WTC11 (cell line): ENCODE measurements around the gene KRTAP9-6. TPM values are rescaled to one million over a fixed set of nuclear protein-coding genes. Genes with fewer than 3 reads are reported as not detected.

ENCODE experiments used
- ATAC-seq: fragments of 200-7000 bp; cut with Tn5 transposase; 2 replicates; pipeline ENCODE4 v1.10.0; 2021; ENCODE audit warnings: mild to moderate bottlenecking, moderate library complexity
- Bru-seq: library from RNA; stranded (reverse); fragments of 400-500 nt; gene quantifications from one replicate; lab custom pipeline; 2021; lab: Mats Ljungman, UMichigan
- CTCF ChIA-PET: fragments of 300-600 bp; sonication (Branson Sonifier 250); formaldehyde crosslinking; loops from one replicate; lab custom pipeline; 2021; ENCODE audit warnings: antibody characterized with exemption; lab: Charles Lee
- POLR2A ChIA-PET: fragments of 350-600 bp; sonication (Branson Sonifier 250); formaldehyde crosslinking; loops from one replicate; lab custom pipeline; 2021; ENCODE audit warnings: antibody characterized with exemption; lab: Charles Lee
- DNase-seq: peaks from one replicate; pipeline ENCODE4 v3.0.0; 2021; ENCODE audit warnings: low spot score
- H3K27ac Mint-ChIP-seq: 2 replicates; pipeline ENCODE4 v1.8.0; 2021; ENCODE audit warnings: mixed read lengths
- H3K27me3 Mint-ChIP-seq: 2 replicates; pipeline ENCODE4 v1.8.0; 2021; ENCODE audit warnings: low read depth, mild to moderate bottlenecking, moderate library complexity, mixed read lengths
- H3K36me3 Mint-ChIP-seq: 2 replicates; pipeline ENCODE4 v1.8.0; 2021; ENCODE audit warnings: mixed read lengths
- H3K4me1 Mint-ChIP-seq: 2 replicates; pipeline ENCODE4 v1.8.0; 2022; ENCODE audit warnings: mixed read lengths
- H3K4me3 Mint-ChIP-seq: 2 replicates; pipeline ENCODE4 v1.8.0; 2021; ENCODE audit warnings: mild to moderate bottlenecking, moderate library complexity, mixed read lengths
- H3K9me3 Mint-ChIP-seq: 2 replicates; pipeline ENCODE4 v1.8.0; 2021; ENCODE audit warnings: mixed read lengths
- AFF4 ChIP-seq: sonication (generic); formaldehyde crosslinking; IDR thresholded peaks from 2 replicates; pipeline ENCODE4 v1.8.1; 2023; ENCODE audit warnings: mild to moderate bottlenecking, missing genetic modification reagents, borderline replicate concordance
- ATF2 ChIP-seq: sonication (generic); formaldehyde crosslinking; IDR thresholded peaks from 2 replicates; pipeline ENCODE4 v1.8.1; 2022; ENCODE audit warnings: low read depth, missing genetic modification reagents, borderline replicate concordance
- CREM ChIP-seq: sonication (generic); formaldehyde crosslinking; IDR thresholded peaks from 2 replicates; pipeline ENCODE4 v1.8.1; 2022; ENCODE audit warnings: mild to moderate bottlenecking, missing genetic modification reagents, moderate library complexity
- CTCF ChIP-seq: fragments of 200-600 bp; IDR thresholded peaks from 2 replicates; pipeline ENCODE4 v1.8.0; 2022; ENCODE audit warnings: antibody characterized with exemption
- KAT7 ChIP-seq: sonication (generic); formaldehyde crosslinking; IDR thresholded peaks from 2 replicates; pipeline ENCODE4 v1.8.1; 2023; ENCODE audit warnings: missing genetic modification reagents, mild to moderate bottlenecking, borderline replicate concordance
- NFE2L1 ChIP-seq: sonication (generic); formaldehyde crosslinking; IDR thresholded peaks from 2 replicates; pipeline ENCODE4 v1.8.1; 2023; ENCODE audit warnings: missing genetic modification reagents
- SOX15 ChIP-seq: fragments of 250-450 bp; sonication (Bioruptor Pico); IDR thresholded peaks from 2 replicates; pipeline ENCODE4 v1.9.0; 2021; ENCODE audit warnings: mild to moderate bottlenecking
- TP53 ChIP-seq: sonication (generic); formaldehyde crosslinking; IDR thresholded peaks from 2 replicates; pipeline ENCODE4 v1.8.1; 2023; ENCODE audit warnings: mild to moderate bottlenecking, missing genetic modification reagents
- ZNF121 ChIP-seq: sonication (generic); formaldehyde crosslinking; IDR thresholded peaks from 2 replicates; pipeline ENCODE4 v1.8.0; 2023; ENCODE audit warnings: missing genetic modification reagents
- ZNF317 ChIP-seq: sonication (generic); formaldehyde crosslinking; IDR thresholded peaks from 2 replicates; pipeline ENCODE4 v1.8.1; 2023; ENCODE audit warnings: low read depth, mild to moderate bottlenecking, moderate library complexity, missing genetic modification reagents, borderline replicate concordance
- ZNF532 ChIP-seq: fragments of 250-450 bp; sonication (Bioruptor Pico); IDR thresholded peaks from 2 replicates; pipeline ENCODE4 v1.9.0; 2021; ENCODE audit warnings: mild to moderate bottlenecking, borderline replicate concordance
- long read RNA-seq, 3 experiments: library from RNA in 1 of 3; library from capped mRNA in 1 of 3; library from polyadenylated mRNA in 1 of 3; unstranded in 2 of 3; stranded (forward) in 1 of 3; transcript quantifications; one replicate each; pipeline ENCODE4 v2.0.0, GENCODE V29; 2021
- total RNA-seq: library from RNA; stranded (reverse); gene quantifications from 3 replicates; pipeline ENCODE4 v1.2.3, GENCODE V29; 2021
- TF ChIP-seq, protein P1 (sequence below): fragments of 250-450 bp; sonication (Bioruptor Pico); IDR thresholded peaks from 2 replicates; pipeline ENCODE4 v1.9.0; 2021; ENCODE audit warnings: mild to moderate bottlenecking
- TF ChIP-seq, protein P2 (sequence below): sonication (generic); formaldehyde crosslinking; IDR thresholded peaks from 2 replicates; pipeline ENCODE4 v1.8.1; 2022; ENCODE audit warnings: mild to moderate bottlenecking, moderate library complexity, missing genetic modification reagents

Gene KRTAP9-6
- total RNA-seq = not detected in 3 replicates
- Bru-seq, nascent RNA = not detected
- long read RNA-seq, experiment 1 = 0 reads
- long read RNA-seq, experiment 2 = 0 reads
- long read RNA-seq, experiment 3 = 0 reads

GRCh38 chr17:41265078-41265477 lies at the start of gene KRTAP9-6:
TSS of gene KRTAP9-6 (plus strand) at chr17:41265378. CDS start at chr17:41265378, 0 bp downstream.
- H3K9me3 Mint-ChIP-seq = no peaks in the 10 kb centered on the region
- POLR2A ChIA-PET = no interaction called here
- no peaks in the 10 kb centered on the region for H3K4me1 Mint-ChIP-seq
- no peak for TF ChIP-seq ZNF121
- TF ChIP-seq, protein P1, sequence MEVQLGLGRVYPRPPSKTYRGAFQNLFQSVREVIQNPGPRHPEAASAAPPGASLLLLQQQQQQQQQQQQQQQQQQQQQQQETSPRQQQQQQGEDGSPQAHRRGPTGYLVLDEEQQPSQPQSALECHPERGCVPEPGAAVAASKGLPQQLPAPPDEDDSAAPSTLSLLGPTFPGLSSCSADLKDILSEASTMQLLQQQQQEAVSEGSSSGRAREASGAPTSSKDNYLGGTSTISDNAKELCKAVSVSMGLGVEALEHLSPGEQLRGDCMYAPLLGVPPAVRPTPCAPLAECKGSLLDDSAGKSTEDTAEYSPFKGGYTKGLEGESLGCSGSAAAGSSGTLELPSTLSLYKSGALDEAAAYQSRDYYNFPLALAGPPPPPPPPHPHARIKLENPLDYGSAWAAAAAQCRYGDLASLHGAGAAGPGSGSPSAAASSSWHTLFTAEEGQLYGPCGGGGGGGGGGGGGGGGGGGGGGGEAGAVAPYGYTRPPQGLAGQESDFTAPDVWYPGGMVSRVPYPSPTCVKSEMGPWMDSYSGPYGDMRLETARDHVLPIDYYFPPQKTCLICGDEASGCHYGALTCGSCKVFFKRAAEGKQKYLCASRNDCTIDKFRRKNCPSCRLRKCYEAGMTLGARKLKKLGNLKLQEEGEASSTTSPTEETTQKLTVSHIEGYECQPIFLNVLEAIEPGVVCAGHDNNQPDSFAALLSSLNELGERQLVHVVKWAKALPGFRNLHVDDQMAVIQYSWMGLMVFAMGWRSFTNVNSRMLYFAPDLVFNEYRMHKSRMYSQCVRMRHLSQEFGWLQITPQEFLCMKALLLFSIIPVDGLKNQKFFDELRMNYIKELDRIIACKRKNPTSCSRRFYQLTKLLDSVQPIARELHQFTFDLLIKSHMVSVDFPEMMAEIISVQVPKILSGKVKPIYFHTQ (CRISPR knock-in tag) = no peak
- TF ChIP-seq, all 79 proteins: peak for 0
- Mint-ChIP-seq H3K27ac (no peak within 1 kb of the TSS), H3K36me3 (no peaks in the 10 kb centered on the region), H3K27me3 (peaks cover 4% of the 10 kb centered on the region; the same call in 1 of the 2 replicates), H3K4me3 (no peak within 1 kb of the TSS)
- DNase-seq (no peak), ATAC-seq (no peak)
- CTCF ChIA-PET = no interaction called here

- no peaks in the 10 kb centered on the region for H3K4me1 Mint-ChIP-seq
- ChIA-PET POLR2A (no interaction called here), CTCF (no interaction called here)
- H3K27ac Mint-ChIP-seq = no peak overlapping the region
- peaks cover 13% of the 10 kb centered on the region for H3K9me3 Mint-ChIP-seq
- H3K27me3 Mint-ChIP-seq = no peaks in the 10 kb centered on the region; the same call in 1 of the 2 replicates
- no peak overlapping the region for H3K4me3 Mint-ChIP-seq
- no peaks in the 10 kb centered on the region for H3K36me3 Mint-ChIP-seq
- ATAC-seq (no peak), DNase-seq (no peak)
- TF ChIP-seq ZNF532 (no peak), ZNF317 (no peak), NFE2L1 (CRISPR knock-in tag) (no peak), ATF2 (CRISPR knock-in tag) (no peak), TP53 (no peak), CREM (no peak), CTCF (no peak), SOX15 (CRISPR knock-in tag) (no peak), KAT7 (no peak), AFF4 (CRISPR knock-in tag) (no peak)
- TF ChIP-seq, protein P1 (CRISPR knock-in tag) = no peak
- TF ChIP-seq, protein P2, sequence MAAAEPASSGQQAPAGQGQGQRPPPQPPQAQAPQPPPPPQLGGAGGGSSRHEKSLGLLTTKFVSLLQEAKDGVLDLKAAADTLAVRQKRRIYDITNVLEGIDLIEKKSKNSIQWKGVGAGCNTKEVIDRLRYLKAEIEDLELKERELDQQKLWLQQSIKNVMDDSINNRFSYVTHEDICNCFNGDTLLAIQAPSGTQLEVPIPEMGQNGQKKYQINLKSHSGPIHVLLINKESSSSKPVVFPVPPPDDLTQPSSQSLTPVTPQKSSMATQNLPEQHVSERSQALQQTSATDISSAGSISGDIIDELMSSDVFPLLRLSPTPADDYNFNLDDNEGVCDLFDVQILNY (CRISPR knock-in tag) = no peak
These were observed 49.5 kb upstream of the KRTAP9-6 start for GRCh38 chr17:41215681-41216080.
